ENCODE results near the gene SCNN1G.

SCNN1G gene

DNA sequence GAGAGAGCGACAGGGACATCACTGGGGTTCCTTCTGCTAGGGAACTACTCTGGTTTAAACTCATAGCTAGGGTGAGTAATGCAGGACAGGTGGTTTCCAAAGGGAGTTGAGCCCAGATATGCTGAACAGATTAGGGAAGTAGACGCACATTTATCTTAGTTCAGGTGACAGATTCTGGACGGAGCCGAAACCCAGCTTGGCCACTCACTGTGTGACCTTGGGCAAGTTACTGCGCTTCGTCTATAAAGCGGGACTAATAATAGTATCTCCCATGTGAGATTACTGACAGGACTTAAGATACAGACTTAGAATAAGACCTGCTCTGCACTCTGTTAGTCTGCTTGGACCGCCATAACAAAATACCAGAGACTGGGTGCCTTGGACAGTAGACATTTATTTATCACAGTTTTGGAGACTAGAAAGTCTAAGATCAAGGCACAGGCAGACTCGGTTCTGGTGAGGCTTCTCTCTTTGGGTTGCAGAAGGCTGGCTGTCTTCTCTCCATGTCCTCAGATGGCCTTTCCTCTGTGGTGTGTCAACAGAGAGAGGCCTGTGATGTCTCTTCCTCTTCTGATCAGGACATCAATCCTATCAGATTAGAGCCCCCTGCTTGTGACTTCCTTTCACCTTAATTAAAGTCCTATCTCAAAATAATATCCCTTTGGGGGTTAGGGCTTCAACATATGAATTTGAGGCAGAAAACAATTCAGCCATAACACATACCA lies 12.1 kb downstream of the SCNN1G start:
- no peak overlapping the region for H3K27ac ChIP-seq (ENCODE audit: insufficient read depth, low read length, poor library complexity, severe bottlenecking)

DNA sequence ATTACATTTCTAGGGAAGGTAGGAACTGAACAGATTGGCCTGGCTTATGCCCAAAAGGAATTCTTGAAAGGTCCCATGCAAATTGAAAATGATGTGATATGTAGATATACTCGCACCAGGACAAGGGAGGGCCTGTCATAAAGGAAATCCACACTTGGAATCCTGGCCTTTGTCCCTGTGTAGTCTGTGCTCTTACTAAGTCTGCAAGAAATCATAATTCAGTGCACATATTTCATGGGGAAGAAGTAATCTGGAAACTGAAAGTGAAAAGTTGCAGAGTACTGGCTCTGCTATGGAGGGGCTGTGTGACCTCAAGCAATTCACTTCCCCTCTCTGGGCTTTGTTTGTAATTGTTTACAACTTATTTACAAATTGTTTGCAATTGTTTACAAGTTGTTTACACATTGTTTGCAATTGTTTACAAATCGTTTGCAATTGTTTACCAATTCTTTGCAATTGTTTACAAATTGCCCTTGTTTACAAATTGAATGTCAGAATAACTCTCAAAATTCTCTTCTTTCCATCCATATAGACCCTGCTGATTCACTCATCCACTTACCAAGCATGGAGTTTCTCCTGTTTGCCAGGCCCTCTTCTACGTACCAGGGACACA lies 12.9 kb downstream of the SCNN1G start:
- Histone ChIP-seq H3K4me1 (ENCODE audit: control insufficient read depth, insufficient read depth, low read length, poor library complexity, severe bottlenecking) (no peaks in the 10 kb centered on the region), H3K36me3 (ENCODE audit: control insufficient read depth, insufficient read depth, low read length) (no peaks in the 10 kb centered on the region), H3K4me3 (ENCODE audit: insufficient read depth, low read depth, low read length, poor library complexity, severe bottlenecking) (no peak overlapping the region), H3K27me3 (replicated peaks; ENCODE audit: control insufficient read depth, insufficient read depth, low read length, poor library complexity, severe bottlenecking) (peaks cover 4% of the 10 kb centered on the region), H3K27ac (ENCODE audit: insufficient read depth, low read length, poor library complexity, severe bottlenecking) (no peak overlapping the region), H3K9me3 (ENCODE audit: control insufficient read depth, low read length) (no peaks in the 10 kb centered on the region)
- no peak for DNase-seq

More for the DNA sequence above, 12.1 kb downstream of the SCNN1G start:
- H3K4me1 ChIP-seq (ENCODE audit: control insufficient read depth, insufficient read depth, low read length, poor library complexity, severe bottlenecking), result no peaks in the 10 kb centered on the region
- no peak overlapping the region for H3K4me3 ChIP-seq (ENCODE audit: insufficient read depth, low read depth, low read length, poor library complexity, severe bottlenecking)
- DNase-seq, result no peak
- H3K9me3 ChIP-seq (ENCODE audit: control insufficient read depth, low read length), result no peaks in the 10 kb centered on the region
- no peaks in the 10 kb centered on the region for H3K27me3 ChIP-seq (replicated peaks; ENCODE audit: control insufficient read depth, insufficient read depth, low read length, poor library complexity, severe bottlenecking)
- no peaks in the 10 kb centered on the region for H3K36me3 ChIP-seq (ENCODE audit: control insufficient read depth, insufficient read depth, low read length)

DNA sequence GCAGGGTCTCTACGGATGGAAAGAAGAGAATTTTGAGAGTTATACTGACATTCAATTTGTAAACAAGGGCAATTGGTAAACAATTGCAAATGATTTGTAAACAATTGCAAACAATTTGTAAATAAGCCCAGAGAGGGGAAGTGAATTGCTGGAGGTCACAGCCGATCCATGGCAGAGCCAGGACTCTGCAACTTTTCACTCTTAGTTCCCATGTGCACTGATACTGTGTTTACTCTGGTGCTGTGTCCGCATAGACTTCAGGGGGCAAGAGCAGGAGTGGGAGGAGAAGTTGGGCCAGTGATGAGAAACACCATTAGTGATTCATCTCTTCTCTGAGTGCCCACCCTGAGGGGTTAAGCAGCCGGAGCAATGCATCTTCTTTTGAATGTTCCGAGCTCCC lies 14.0 kb downstream of the SCNN1G start:
- no peak overlapping the region for H3K4me3 ChIP-seq (ENCODE audit: insufficient read depth, low read depth, low read length, poor library complexity, severe bottlenecking)
- H3K36me3 ChIP-seq (ENCODE audit: control insufficient read depth, insufficient read depth, low read length), result no peaks in the 10 kb centered on the region
- H3K9me3 ChIP-seq (ENCODE audit: control insufficient read depth, low read length), result no peaks in the 10 kb centered on the region
- peaks cover 4% of the 10 kb centered on the region for H3K27me3 ChIP-seq (replicated peaks; ENCODE audit: control insufficient read depth, insufficient read depth, low read length, poor library complexity, severe bottlenecking)
- DNase-seq, result no peak
- no peaks in the 10 kb centered on the region for H3K4me1 ChIP-seq (ENCODE audit: control insufficient read depth, insufficient read depth, low read length, poor library complexity, severe bottlenecking)
- no peak overlapping the region for H3K27ac ChIP-seq (ENCODE audit: insufficient read depth, low read length, poor library complexity, severe bottlenecking)

DNA sequence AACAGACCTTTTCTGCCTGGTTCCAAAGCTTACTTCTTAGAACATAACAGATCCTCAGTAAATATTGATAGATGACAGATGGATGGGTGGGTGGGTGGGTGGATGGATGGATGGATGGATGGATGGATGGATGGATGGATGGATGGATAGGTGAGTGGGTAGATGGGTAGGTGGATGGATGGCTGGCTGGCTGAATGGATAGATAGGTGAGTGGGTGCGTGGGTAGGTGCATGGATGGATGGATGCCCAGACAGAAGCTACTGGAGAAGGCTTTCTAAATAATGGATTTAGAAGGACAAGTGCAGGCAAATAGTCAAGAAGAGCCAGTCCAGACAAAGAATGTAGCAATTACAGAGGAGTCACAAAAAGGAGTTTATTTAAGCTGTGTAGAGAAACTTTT lies 19.6 kb downstream of the SCNN1G start:
- Histone ChIP-seq H3K4me1 (ENCODE audit: control insufficient read depth, insufficient read depth, low read length, poor library complexity, severe bottlenecking) (no peaks in the 10 kb centered on the region), H3K27me3 (replicated peaks; ENCODE audit: control insufficient read depth, insufficient read depth, low read length, poor library complexity, severe bottlenecking) (peaks cover 7% of the 10 kb centered on the region), H3K36me3 (ENCODE audit: control insufficient read depth, insufficient read depth, low read length) (no peaks in the 10 kb centered on the region), H3K4me3 (ENCODE audit: insufficient read depth, low read depth, low read length, poor library complexity, severe bottlenecking) (no peak overlapping the region), H3K9me3 (ENCODE audit: control insufficient read depth, low read length) (no peaks in the 10 kb centered on the region), H3K27ac (ENCODE audit: insufficient read depth, low read length, poor library complexity, severe bottlenecking) (no peak overlapping the region)
- DNase-seq, result no peak

DNA sequence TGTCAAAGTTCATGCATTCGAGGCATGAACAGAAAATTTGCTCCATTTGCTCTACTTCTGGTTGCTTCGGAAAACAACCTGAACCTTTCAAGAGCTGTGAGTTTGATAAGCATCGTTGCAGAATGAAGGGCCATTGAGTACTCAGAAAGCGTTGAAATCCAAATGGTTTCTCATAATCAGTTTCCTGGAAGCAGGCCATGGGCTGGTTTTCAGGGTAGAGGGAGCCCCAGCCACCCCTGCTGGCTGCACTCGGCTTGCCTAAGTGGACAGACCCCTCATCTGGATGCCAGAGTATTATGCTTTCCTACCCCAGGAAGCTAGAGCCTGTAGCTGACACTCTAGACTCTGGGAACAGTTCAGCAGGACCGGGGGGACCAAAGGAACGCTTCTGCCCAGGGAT lies 24.4 kb downstream of the SCNN1G start:
- no peak for DNase-seq
- Histone ChIP-seq H3K4me3 (ENCODE audit: insufficient read depth, low read depth, low read length, poor library complexity, severe bottlenecking) (no peak overlapping the region), H3K27ac (ENCODE audit: insufficient read depth, low read length, poor library complexity, severe bottlenecking) (no peak overlapping the region), H3K36me3 (ENCODE audit: control insufficient read depth, insufficient read depth, low read length) (no peaks in the 10 kb centered on the region), H3K4me1 (ENCODE audit: control insufficient read depth, insufficient read depth, low read length, poor library complexity, severe bottlenecking) (no peaks in the 10 kb centered on the region), H3K9me3 (ENCODE audit: control insufficient read depth, low read length) (no peaks in the 10 kb centered on the region), H3K27me3 (replicated peaks; ENCODE audit: control insufficient read depth, insufficient read depth, low read length, poor library complexity, severe bottlenecking) (peaks cover 3% of the 10 kb centered on the region)

DNA sequence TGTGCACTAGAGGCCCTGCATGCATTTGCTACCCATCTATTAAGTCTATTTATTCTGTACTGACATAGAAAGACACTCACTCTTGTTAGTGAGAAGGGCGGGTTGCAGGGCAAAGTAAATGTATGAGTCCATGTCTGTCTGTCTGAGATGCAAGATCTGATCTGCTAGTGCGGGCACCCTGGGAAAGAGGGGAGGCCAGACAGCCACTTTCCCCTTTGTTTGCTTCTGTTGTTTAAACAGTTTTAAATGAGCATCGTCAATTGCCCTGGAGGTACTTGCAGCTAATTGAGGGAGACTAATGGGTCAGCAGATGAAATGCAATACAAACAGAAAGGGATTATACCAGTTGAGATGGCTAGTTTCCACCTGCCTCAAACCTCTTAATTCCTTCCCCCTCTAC lies 24.9 kb downstream of the SCNN1G start:
- Histone ChIP-seq H3K9me3 (ENCODE audit: control insufficient read depth, low read length) (no peaks in the 10 kb centered on the region), H3K27ac (ENCODE audit: insufficient read depth, low read length, poor library complexity, severe bottlenecking) (no peak overlapping the region), H3K4me3 (ENCODE audit: insufficient read depth, low read depth, low read length, poor library complexity, severe bottlenecking) (no peak overlapping the region), H3K27me3 (replicated peaks; ENCODE audit: control insufficient read depth, insufficient read depth, low read length, poor library complexity, severe bottlenecking) (peaks cover 3% of the 10 kb centered on the region), H3K4me1 (ENCODE audit: control insufficient read depth, insufficient read depth, low read length, poor library complexity, severe bottlenecking) (no peaks in the 10 kb centered on the region), H3K36me3 (ENCODE audit: control insufficient read depth, insufficient read depth, low read length) (no peaks in the 10 kb centered on the region)
- DNase-seq, result no peak

DNA sequence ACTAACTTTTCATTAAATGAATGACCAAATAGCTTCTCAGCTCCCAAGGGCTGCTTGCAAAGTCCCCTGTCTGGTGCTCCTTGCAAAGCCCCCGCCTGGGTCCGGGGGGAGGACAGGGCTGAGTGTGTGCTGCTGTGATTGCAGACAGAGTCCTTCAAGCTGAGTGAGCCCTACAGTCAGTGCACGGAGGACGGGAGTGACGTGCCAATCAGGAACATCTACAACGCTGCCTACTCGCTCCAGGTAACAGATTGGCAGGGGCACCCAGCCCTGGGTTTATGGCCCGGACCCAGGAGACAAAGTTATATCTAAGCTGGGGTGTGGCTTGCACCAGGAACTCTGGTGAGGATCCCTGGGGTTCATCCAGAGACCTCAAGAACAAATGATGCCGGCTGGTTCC lies 27.1 kb downstream of the SCNN1G start:
- Histone ChIP-seq H3K4me3 (ENCODE audit: insufficient read depth, low read depth, low read length, poor library complexity, severe bottlenecking) (no peak overlapping the region), H3K9me3 (ENCODE audit: control insufficient read depth, low read length) (no peaks in the 10 kb centered on the region), H3K4me1 (ENCODE audit: control insufficient read depth, insufficient read depth, low read length, poor library complexity, severe bottlenecking) (no peaks in the 10 kb centered on the region), H3K27me3 (replicated peaks; ENCODE audit: control insufficient read depth, insufficient read depth, low read length, poor library complexity, severe bottlenecking) (peaks cover 3% of the 10 kb centered on the region), H3K36me3 (ENCODE audit: control insufficient read depth, insufficient read depth, low read length) (no peaks in the 10 kb centered on the region), H3K27ac (ENCODE audit: insufficient read depth, low read length, poor library complexity, severe bottlenecking) (no peak overlapping the region)
- DNase-seq, result no peak

DNA sequence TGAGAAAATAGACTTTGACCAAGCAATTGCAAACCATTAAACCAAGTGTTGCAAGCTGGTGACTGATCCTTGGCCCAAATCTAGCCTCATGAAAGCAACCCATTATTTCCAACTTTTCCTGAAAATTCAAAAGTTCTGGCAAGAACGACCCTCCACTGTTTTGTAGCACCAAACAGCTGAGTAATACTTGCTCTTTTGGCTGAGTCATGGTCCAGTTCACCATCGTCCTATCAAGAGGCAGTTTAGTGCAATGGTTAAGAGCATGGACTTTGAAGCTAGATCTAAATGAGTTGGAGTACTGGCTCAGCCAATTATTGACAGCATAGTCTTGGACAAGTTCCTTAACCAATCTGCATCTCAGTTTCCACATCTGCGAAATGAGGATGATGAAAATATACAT lies 31.3 kb downstream of the SCNN1G start:
- Histone ChIP-seq H3K36me3 (ENCODE audit: control insufficient read depth, insufficient read depth, low read length) (no peaks in the 10 kb centered on the region), H3K27ac (ENCODE audit: insufficient read depth, low read length, poor library complexity, severe bottlenecking) (no peak overlapping the region), H3K27me3 (replicated peaks; ENCODE audit: control insufficient read depth, insufficient read depth, low read length, poor library complexity, severe bottlenecking) (no peaks in the 10 kb centered on the region), H3K9me3 (ENCODE audit: control insufficient read depth, low read length) (no peaks in the 10 kb centered on the region), H3K4me3 (ENCODE audit: insufficient read depth, low read depth, low read length, poor library complexity, severe bottlenecking) (no peak overlapping the region), H3K4me1 (ENCODE audit: control insufficient read depth, insufficient read depth, low read length, poor library complexity, severe bottlenecking) (no peaks in the 10 kb centered on the region)
- DNase-seq, result no peak

DNA sequence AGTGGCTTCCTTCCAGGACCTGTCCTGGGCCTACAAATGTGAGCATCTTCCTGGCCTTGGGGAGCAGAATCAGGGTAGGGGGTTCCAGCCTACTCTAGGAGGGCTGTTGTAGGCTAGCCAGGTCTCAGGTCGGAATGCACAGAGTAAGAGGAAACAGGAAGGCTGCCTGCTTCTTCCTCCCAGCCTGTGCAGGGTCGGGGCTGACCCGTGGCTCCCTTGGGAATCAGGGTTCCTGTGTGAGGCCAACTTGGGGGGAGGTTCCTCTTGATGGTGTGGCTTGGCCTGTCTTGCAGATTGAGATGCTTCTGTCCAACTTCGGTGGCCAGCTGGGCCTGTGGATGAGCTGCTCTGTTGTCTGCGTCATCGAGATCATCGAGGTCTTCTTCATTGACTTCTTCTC lies 32.3 kb downstream of the SCNN1G start:
- Histone ChIP-seq H3K9me3 (ENCODE audit: control insufficient read depth, low read length) (no peaks in the 10 kb centered on the region), H3K36me3 (ENCODE audit: control insufficient read depth, insufficient read depth, low read length) (no peaks in the 10 kb centered on the region), H3K27me3 (replicated peaks; ENCODE audit: control insufficient read depth, insufficient read depth, low read length, poor library complexity, severe bottlenecking) (no peaks in the 10 kb centered on the region), H3K4me3 (ENCODE audit: insufficient read depth, low read depth, low read length, poor library complexity, severe bottlenecking) (no peak overlapping the region), H3K4me1 (ENCODE audit: control insufficient read depth, insufficient read depth, low read length, poor library complexity, severe bottlenecking) (no peaks in the 10 kb centered on the region), H3K27ac (ENCODE audit: insufficient read depth, low read length, poor library complexity, severe bottlenecking) (no peak overlapping the region)
- no peak for DNase-seq

DNA sequence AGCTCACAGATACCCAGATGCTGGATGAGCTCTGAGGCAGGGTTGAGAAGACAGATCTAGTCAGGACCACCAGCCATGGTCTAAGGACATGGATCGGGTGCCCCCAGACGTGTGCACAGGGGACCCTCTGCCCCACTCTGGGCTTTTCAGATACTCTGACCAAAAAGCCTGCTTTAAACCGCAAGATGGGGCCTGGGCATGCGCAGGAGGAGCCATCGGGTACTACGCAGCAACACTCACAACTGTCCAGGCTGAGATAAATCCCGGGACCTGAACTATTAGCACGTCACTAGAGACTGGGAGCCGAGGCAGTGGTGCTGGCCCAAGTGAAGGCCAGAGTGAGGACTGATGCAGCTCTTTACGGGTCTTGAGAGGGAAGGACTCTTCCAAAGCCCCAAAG lies 32.9 kb downstream of the SCNN1G start:
- H3K4me3 ChIP-seq (ENCODE audit: insufficient read depth, low read depth, low read length, poor library complexity, severe bottlenecking), result no peak overlapping the region
- no peaks in the 10 kb centered on the region for H3K4me1 ChIP-seq (ENCODE audit: control insufficient read depth, insufficient read depth, low read length, poor library complexity, severe bottlenecking)
- no peak for DNase-seq
- H3K36me3 ChIP-seq (ENCODE audit: control insufficient read depth, insufficient read depth, low read length), result no peaks in the 10 kb centered on the region
- H3K27ac ChIP-seq (ENCODE audit: insufficient read depth, low read length, poor library complexity, severe bottlenecking), result no peak overlapping the region
- no peaks in the 10 kb centered on the region for H3K9me3 ChIP-seq (ENCODE audit: control insufficient read depth, low read length)
- H3K27me3 ChIP-seq (replicated peaks; ENCODE audit: control insufficient read depth, insufficient read depth, low read length, poor library complexity, severe bottlenecking), result no peaks in the 10 kb centered on the region

Measured in effector memory CD4-positive, alpha-beta T cell (primary cell).